Endothelial cell of umbilical vein (primary cell): Measurements from ENCODE around the gene SLC7A4.

Source experiments
- FOS ChIP-seq: IDR thresholded peaks from 2 replicates; pipeline ENCODE4 v1.6.1; 2011; ENCODE audit warnings: mild to moderate bottlenecking, low read length, moderate library complexity, borderline replicate concordance; ENCODE audit not compliant: insufficient read depth
- JUN ChIP-seq: IDR thresholded peaks from 2 replicates; pipeline ENCODE4 v1.6.1; 2011; ENCODE audit warnings: borderline replicate concordance, low read depth; ENCODE audit not compliant: insufficient read length, insufficient read depth
- POLR2A ChIP-seq: IDR thresholded peaks from 2 replicates; pipeline ENCODE4 v1.6.1; 2012; ENCODE audit warnings: low read depth, mild to moderate bottlenecking, control low read depth, low read length
- TF ChIP-seq, protein P1 (sequence below), 2 donors: IDR thresholded peaks; 1 replicate in 1 of 2; 2 replicates in 1 of 2; pipeline ENCODE4 v1.5.1; 2011; ENCODE audit warnings: low read length in 2 of 2, mild to moderate bottlenecking in 2 of 2, moderate library complexity in 2 of 2, control low read depth in 1 of 2, inconsistent platforms in 1 of 2, low read depth in 1 of 2; ENCODE audit not compliant: insufficient read depth in 1 of 2; ENCODE audit errors: extremely low read depth in 1 of 2

DNA sequence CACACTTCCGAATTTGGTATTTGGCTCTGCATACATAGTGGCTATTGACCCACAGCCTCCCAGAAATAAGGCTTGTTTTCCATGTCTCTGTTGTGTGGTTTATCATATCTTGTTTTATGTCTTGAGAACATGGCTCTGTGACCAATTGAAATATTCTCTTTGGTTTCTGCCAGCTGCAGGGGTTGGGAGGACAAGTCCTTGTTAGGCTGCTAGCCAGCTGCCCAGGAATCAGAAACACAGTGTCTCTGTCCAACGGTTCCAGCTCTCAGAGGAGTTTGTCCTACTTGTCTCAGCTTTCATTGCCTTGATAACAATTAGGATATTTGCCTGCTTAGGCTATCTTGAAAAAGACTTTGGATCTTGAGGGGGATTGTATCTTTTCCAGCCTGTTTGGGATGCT lies 6.0 kb upstream of the SLC7A4 start:
- TF ChIP-seq, protein P1, sequence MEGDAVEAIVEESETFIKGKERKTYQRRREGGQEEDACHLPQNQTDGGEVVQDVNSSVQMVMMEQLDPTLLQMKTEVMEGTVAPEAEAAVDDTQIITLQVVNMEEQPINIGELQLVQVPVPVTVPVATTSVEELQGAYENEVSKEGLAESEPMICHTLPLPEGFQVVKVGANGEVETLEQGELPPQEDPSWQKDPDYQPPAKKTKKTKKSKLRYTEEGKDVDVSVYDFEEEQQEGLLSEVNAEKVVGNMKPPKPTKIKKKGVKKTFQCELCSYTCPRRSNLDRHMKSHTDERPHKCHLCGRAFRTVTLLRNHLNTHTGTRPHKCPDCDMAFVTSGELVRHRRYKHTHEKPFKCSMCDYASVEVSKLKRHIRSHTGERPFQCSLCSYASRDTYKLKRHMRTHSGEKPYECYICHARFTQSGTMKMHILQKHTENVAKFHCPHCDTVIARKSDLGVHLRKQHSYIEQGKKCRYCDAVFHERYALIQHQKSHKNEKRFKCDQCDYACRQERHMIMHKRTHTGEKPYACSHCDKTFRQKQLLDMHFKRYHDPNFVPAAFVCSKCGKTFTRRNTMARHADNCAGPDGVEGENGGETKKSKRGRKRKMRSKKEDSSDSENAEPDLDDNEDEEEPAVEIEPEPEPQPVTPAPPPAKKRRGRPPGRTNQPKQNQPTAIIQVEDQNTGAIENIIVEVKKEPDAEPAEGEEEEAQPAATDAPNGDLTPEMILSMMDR (IDR thresholded peaks at IDR 0.05; ENCODE audit: extremely low read depth in 1 of 2, insufficient read depth in 1 of 2, low read depth in 1 of 2, low read length in 2 of 2), result no peak
- no peak for TF ChIP-seq JUN
- TF ChIP-seq FOS, result no peak
- no peak for TF ChIP-seq POLR2A
